Nephron progenitor cell (in vitro differentiated cells): ENCODE data around the gene WDR77.
A peak's percentile ranks its signal among the peaks of the same experiment; 100 is the strongest.

Experiments
- DNase-seq: peaks from one replicate; pipeline ENCODE4 v3.0.0; 2021
- H3K27ac Mint-ChIP-seq: 2 replicates; pipeline ENCODE4 v1.8.0; 2021; ENCODE audit warnings: mild to moderate bottlenecking, moderate library complexity, mixed read lengths
- H3K27me3 Mint-ChIP-seq: 2 replicates; pipeline ENCODE4 v1.8.0; 2021; ENCODE audit warnings: mild to moderate bottlenecking, low read depth, mixed read lengths; ENCODE audit not compliant: poor library complexity
- H3K36me3 Mint-ChIP-seq: 2 replicates; pipeline ENCODE4 v1.8.0; 2021; ENCODE audit warnings: low read depth, mixed read lengths
- H3K4me1 Mint-ChIP-seq: 2 replicates; pipeline ENCODE4 v1.8.0; 2021; ENCODE audit warnings: mixed read lengths
- H3K4me3 Mint-ChIP-seq: 2 replicates; pipeline ENCODE4 v1.8.0; 2021; ENCODE audit warnings: mild to moderate bottlenecking, moderate library complexity, mixed read lengths
- H3K9me3 Mint-ChIP-seq: 2 replicates; pipeline ENCODE4 v1.8.0; 2021; ENCODE audit warnings: mild to moderate bottlenecking, moderate library complexity, mixed read lengths
- TF ChIP-seq, protein P1 (sequence below): fragments of 200-600 bp; sonication (generic); IDR thresholded peaks from 2 replicates; pipeline ENCODE4 v1.5.0; 2021; ENCODE audit warnings: antibody characterized with exemption

Gene WDR77

DNA sequence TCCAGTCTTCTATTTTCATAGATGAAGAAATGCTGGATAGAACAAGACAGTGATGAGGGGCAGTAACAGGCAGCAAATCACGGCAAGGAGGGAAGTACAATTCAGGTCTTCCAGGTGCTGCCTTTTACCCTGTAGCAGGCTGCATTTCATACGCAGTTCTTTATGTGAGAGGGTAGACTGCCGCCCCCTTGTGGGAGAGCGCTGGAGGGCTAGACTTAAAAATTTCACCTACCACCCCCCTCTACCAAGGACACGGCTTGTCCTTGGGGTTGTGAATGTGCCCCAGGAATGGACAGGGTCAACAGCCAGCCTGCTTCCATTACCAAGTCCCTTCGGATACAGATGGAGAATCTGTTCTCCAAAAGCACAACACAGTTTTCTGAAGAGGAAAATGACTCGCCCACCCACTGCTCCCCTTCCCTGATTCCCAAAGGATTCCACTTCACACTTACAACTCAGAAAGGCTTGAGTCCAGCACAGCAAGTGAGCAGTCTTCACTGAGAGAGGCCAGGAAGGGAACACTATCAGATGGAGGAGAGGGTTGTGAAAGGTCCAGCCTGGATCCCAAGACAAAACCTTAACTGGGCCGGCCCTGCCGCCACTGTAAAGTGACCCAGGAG, 7.4 kb downstream of the WDR77 start:
- H3K9me3 Mint-ChIP-seq, result no peaks in the 10 kb centered on the region
- H3K4me3 Mint-ChIP-seq, result no peak overlapping the region
- peak; percentile 58 for DNase-seq
- TF ChIP-seq, protein P1, sequence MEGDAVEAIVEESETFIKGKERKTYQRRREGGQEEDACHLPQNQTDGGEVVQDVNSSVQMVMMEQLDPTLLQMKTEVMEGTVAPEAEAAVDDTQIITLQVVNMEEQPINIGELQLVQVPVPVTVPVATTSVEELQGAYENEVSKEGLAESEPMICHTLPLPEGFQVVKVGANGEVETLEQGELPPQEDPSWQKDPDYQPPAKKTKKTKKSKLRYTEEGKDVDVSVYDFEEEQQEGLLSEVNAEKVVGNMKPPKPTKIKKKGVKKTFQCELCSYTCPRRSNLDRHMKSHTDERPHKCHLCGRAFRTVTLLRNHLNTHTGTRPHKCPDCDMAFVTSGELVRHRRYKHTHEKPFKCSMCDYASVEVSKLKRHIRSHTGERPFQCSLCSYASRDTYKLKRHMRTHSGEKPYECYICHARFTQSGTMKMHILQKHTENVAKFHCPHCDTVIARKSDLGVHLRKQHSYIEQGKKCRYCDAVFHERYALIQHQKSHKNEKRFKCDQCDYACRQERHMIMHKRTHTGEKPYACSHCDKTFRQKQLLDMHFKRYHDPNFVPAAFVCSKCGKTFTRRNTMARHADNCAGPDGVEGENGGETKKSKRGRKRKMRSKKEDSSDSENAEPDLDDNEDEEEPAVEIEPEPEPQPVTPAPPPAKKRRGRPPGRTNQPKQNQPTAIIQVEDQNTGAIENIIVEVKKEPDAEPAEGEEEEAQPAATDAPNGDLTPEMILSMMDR, result peak; percentile 65
- peaks cover 7% of the 10 kb centered on the region for H3K4me1 Mint-ChIP-seq
- H3K27me3 Mint-ChIP-seq, result no peaks in the 10 kb centered on the region
- no peak overlapping the region for H3K27ac Mint-ChIP-seq
- H3K36me3 Mint-ChIP-seq, result peaks cover 47% of the 10 kb centered on the region

DNA sequence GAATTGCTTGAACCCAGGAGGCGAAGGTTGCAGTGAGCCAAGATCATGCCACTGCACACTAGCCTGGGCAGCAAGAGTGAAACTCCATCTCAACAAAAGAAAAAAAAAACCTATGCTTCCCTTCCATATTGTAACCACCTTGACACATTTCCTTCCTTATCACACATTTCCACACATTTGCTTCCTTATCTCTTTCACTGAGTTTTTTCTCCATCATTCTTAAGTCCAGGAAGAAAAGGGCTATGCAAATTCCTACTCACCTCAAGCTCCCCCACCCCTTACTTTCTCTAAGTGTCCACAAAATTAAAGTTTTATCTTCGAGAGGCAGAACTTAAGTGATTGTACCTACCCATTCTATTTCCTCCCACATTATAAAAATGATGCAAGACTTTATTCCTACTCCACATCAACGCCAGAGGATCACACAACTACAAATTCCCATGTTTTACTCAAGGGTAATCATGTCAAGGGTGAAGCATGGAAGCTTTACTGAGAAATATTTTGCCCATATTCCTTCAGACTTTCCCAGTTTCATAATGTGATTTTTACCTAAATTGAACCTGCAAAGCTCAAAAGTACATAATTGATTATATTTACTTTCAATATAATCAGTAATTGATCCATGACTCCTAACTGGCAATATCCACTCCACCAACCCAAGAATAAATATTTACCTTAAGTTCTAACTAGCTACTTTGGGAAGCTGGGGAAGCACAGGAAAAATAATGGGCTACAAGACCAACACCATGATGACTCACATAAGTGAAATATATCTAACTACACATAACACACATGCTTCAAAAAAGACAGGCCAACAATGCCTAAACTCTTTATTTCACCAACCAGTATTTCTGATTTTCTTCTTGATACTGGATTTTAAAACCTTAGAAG, 9.3 kb downstream of the WDR77 start:
- H3K36me3 Mint-ChIP-seq, result peaks cover 40% of the 10 kb centered on the region
- H3K9me3 Mint-ChIP-seq, result no peaks in the 10 kb centered on the region
- TF ChIP-seq, protein P1, result no peak
- no peaks in the 10 kb centered on the region for H3K27me3 Mint-ChIP-seq
- DNase-seq, result no peak
- no peak overlapping the region for H3K4me3 Mint-ChIP-seq
- no peaks in the 10 kb centered on the region for H3K4me1 Mint-ChIP-seq
- no peak overlapping the region for H3K27ac Mint-ChIP-seq

DNA sequence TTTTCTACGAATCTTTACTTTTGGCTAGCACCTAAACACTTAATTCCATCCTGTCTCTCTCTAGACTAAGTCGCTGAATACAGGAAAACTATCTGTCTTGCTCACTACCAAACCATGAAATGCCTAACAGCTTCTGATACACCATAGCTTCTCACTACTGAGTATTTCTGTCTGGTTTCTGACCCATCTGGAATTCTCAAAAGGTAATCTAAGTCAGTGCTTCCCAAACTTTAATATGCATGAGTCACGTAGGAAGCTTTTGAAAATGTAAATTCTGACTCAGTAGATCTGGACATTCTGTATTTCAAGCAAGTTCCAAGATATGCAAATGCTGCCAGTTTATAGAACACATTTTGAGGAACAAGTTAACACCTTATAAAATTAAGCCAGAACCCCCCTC, 12.3 kb downstream of the WDR77 start:
- Mint-ChIP-seq H3K27ac (no peak overlapping the region), H3K9me3 (no peaks in the 10 kb centered on the region), H3K27me3 (peaks cover 4% of the 10 kb centered on the region), H3K4me1 (no peaks in the 10 kb centered on the region), H3K36me3 (peaks cover 27% of the 10 kb centered on the region), H3K4me3 (no peak overlapping the region)
- TF ChIP-seq, protein P1, result no peak
- no peak for DNase-seq

DNA sequence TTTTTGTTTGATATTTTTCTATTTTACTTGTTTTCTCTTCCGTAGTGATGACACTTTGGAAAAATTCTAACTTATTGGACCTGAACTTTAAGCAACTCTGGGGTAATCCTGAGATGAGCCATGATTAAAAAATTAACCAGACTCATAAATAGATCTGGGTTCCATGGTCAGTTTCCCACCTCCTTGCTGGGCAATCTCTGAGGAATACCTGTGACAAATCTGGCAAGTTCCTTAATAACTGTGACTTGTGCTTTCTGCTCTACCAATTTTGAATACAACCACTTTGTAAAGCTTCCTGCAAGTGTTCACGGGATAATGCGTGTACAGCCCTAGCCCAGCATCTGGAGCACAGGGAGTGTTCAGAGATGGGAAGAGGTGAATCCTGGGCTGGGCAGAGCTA, 24.8 kb downstream of the WDR77 start:
- peaks cover 5% of the 10 kb centered on the region for H3K27me3 Mint-ChIP-seq
- no peaks in the 10 kb centered on the region for H3K36me3 Mint-ChIP-seq
- no peak overlapping the region for H3K4me3 Mint-ChIP-seq
- H3K9me3 Mint-ChIP-seq, result no peaks in the 10 kb centered on the region
- peak overlapping the region; percentile 42 for H3K27ac Mint-ChIP-seq
- DNase-seq, result no peak
- peaks cover 25% of the 10 kb centered on the region for H3K4me1 Mint-ChIP-seq
- TF ChIP-seq, protein P1, result no peak

DNA sequence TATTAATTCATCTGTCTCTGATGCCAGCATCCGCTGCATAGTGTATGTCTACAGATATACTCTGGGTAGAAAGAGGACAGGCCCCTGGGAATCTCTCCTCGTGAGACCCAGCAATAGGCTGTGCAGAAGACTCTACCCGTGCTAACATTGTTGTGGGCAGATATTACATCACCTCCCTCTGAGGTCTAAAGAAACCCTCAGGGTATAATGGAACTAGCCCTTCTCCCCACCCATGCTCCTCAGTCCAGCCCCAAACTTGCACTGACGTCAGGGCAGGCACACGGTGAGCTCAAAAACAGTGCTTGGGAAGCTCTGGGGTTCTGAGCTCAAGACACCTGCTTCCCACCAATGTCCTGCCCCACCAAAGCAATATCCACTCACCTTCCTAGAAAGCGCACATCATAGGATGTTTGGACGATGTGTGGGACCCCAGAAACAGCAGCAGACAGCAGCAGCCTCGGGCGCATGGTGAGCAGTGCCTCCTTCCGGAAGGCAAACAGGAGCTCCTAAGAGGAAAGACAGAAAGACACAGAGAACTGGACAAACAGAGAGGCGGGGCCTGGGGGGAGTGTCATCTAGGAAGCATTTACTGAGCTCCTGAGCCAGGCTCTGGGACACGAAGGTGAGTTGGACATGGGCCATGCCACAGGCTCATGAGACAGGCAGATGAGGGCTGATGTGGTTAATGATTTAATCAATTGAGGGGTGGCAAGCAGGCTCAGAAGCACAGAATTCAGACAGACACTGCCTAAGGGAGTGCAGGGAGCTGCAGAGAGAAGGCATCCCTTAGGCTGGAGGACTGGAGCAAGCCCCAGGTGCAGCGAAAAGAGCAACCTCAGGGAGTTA, 26.3 kb downstream of the WDR77 start:
- H3K9me3 Mint-ChIP-seq, result no peaks in the 10 kb centered on the region
- no peak for DNase-seq
- no peak overlapping the region for H3K27ac Mint-ChIP-seq
- H3K4me3 Mint-ChIP-seq, result no peak overlapping the region
- H3K27me3 Mint-ChIP-seq, result peaks cover 4% of the 10 kb centered on the region
- TF ChIP-seq, protein P1, result no peak
- no peaks in the 10 kb centered on the region for H3K36me3 Mint-ChIP-seq
- H3K4me1 Mint-ChIP-seq, result peaks cover 33% of the 10 kb centered on the region
